Pancreas (tissue), 10 donors: Measurements from ENCODE around the gene TDRKH. TPM values are rescaled to one million over a fixed set of nuclear protein-coding genes. Genes with fewer than 3 reads are reported as not detected.

Source experiments
- ATAC-seq, 4 donors: fragments of 200-7000 bp; cut with Tn5 transposase; one replicate each; pipeline versions ENCODE4 v1.8.0 to v1.9.1; 2020; ENCODE audit warnings: mild to moderate bottlenecking in 4 of 4, moderate library complexity in 4 of 4
- DNase-seq, 6 donors: peaks; one replicate each; pipeline ENCODE4 v3.0.0-alpha.2; 2020
- FAIRE-seq: peaks from 2 replicates; lab custom pipeline; 2012; peaks lifted over from hg19 to GRCh38; lab: Jason Lieb, UNC
- H3K27ac ChIP-seq, 4 donors: fragments of 200-600 bp; sonication (generic); 1 replicate in 3 of 4; 2 replicates in 1 of 4; pipeline versions ENCODE4 v1.5.0 to v1.8.0; 2020
- H3K27me3 ChIP-seq, 4 donors: fragments of 200-600 bp; one replicate each; pipeline ENCODE4 v1.8.0; 2021
- H3K36me3 ChIP-seq, 3 donors: fragments of 200-600 bp; sonication (generic) in 1 of 3; one replicate each; pipeline versions ENCODE4 v1.5.0 to v1.8.0; 2020 to 2021
- H3K4me1 ChIP-seq, 3 donors: fragments of 200-600 bp; one replicate each; pipeline ENCODE4 v1.8.0; 2021
- H3K4me3 ChIP-seq, 4 donors: fragments of 200-600 bp; sonication (generic) in 2 of 4; one replicate each; pipeline versions ENCODE4 v1.5.0 to v1.8.0; 2020 to 2021
- H3K9me3 ChIP-seq, 4 donors: fragments of 200-600 bp; one replicate each; pipeline ENCODE4 v1.8.0; 2021
- CTCF ChIP-seq, 4 donors: fragments of 200-600 bp; sonication (generic) in 3 of 4; IDR thresholded peaks; one replicate each; pipeline versions ENCODE4 v1.5.0 to v1.8.0; 2021; ENCODE audit warnings: antibody characterized with exemption in 4 of 4
- WGBS, 2 donors: extraction: QIAGEN DNeasy Blood & Tissue Kit; methylation state at CpG; one replicate each; pipeline ENCODE4 v1.1.7; 2013; 5-methylcytosine and 5-hydroxymethylcytosine counted together
- intact Hi-C, 3 donors: fragments of 100-400 bp; cut with DNase I; formaldehyde crosslinking; loops; one replicate each; pipeline versions ENCODE4 v1.11.1 to v1.14.2; 2022
- polyA plus RNA-seq, 2 donors: library from polyadenylated mRNA; stranded (reverse); fragments of 200-250 nt; gene quantifications; one replicate each; pipeline ENCODE4 v1.2.3, GENCODE V29; 2013
- total RNA-seq, 6 donors: library from RNA; stranded (reverse); fragmentation: NEBNext Ultra II Directional in 4 of 6; extraction: Animal tissue kit (Norgen Biotek cat#: 25700) in 4 of 6; gene quantifications; one replicate each; pipeline versions ENCODE4 v1.2.1 to v1.2.4, GENCODE V29; 2021 to 2023
- donor health status: healthy with polysubstance abuse.
- donor health status: DM: no; HTN: no; CAD: no; lungs with moderate emphysema.
- donor health status: DM: no; HTN: no; CAD: no.
- donor health status: control.
- donor health status: control.
- donor health status: Bipolar disorder and iron deficiency.
- donor health status: DM: yes; HTN: yes; CAD: no.
- donor health status: DM: no; HTN: no; CAD: no.
- donor health status: DM: no; HTN: no; CAD: no.
- donor health status: DM: yes; HTN: yes; CAD: no.

The TDRKH gene
- total and polyA plus RNA-seq, 8 donors, result 2.6 to 7.5 (median 3.7) TPM

GRCh38 chr1:151799179-151800022 is 9.1 kb upstream of the TDRKH start:
- H3K9me3 ChIP-seq, result no peaks in the 10 kb centered on the region
- 63 to 64% methylated on average over 9 of the region's 9 CpGs for WGBS, 2 donors
- no peak for TF ChIP-seq CTCF (IDR thresholded peaks at IDR 0.05)
- H3K27ac ChIP-seq, result no peak overlapping the region
- H3K36me3 ChIP-seq, result no peaks in the 10 kb centered on the region
- no peak for DNase-seq
- intact Hi-C loops, result no loop called here
- no peak for FAIRE-seq
- H3K4me1 ChIP-seq, result no peaks in the 10 kb centered on the region
- no peak overlapping the region for H3K4me3 ChIP-seq
- no peak for ATAC-seq
- no peaks in the 10 kb centered on the region for H3K27me3 ChIP-seq

- Histone ChIP-seq H3K4me3 (no peak overlapping the region), H3K4me1 (no peaks in the 10 kb centered on the region), H3K36me3 (no peaks in the 10 kb centered on the region), H3K27me3 (no peaks in the 10 kb centered on the region), H3K27ac (no peak overlapping the region), H3K9me3 (no peaks in the 10 kb centered on the region)
- no peak for DNase-seq
- no peak for ATAC-seq
- 88% methylated on average over 5 of the region's 5 CpGs for WGBS, 2 donors
- no peak for FAIRE-seq
- intact Hi-C loops, result no loop called here
- TF ChIP-seq CTCF (IDR thresholded peaks at IDR 0.05), result no peak
These were observed 8.3 kb upstream of the TDRKH start for GRCh38 chr1:151798571-151798970.

GRCh38 chr1:151790940-151791651 is 796 bp upstream of the TDRKH start:
- Histone ChIP-seq H3K27me3 (no peaks in the 10 kb centered on the region), H3K36me3 (no peaks in the 10 kb centered on the region), H3K9me3 (no peaks in the 10 kb centered on the region), H3K27ac (peak overlapping the region; percentile 30 to 62 (median 50)), H3K4me1 (peaks cover 0 to 11% (median 0%) of the 10 kb centered on the region in 3 donors), H3K4me3 (peak overlapping the region; percentile 47 to 69 (median 55))
- WGBS, 2 donors, result 1% methylated on average over 52 of the region's 52 CpGs
- ATAC-seq, result peak; percentile 11 to 48 (median 28)
- intact Hi-C loops, result no loop called here
- DNase-seq, result peak in 1 of 6 donors; percentile 64
- no peak for TF ChIP-seq CTCF (IDR thresholded peaks at IDR 0.05)
- FAIRE-seq, result no peak

GRCh38 chr1:151787689-151788088 is 2.6 kb downstream of the TDRKH start:
- Histone ChIP-seq H3K4me3 (no peak overlapping the region), H3K27ac (no peak overlapping the region), H3K9me3 (no peaks in the 10 kb centered on the region), H3K27me3 (no peaks in the 10 kb centered on the region), H3K4me1 (peaks cover 0 to 11% (median 0%) of the 10 kb centered on the region in 3 donors), H3K36me3 (no peaks in the 10 kb centered on the region)
- WGBS, 2 donors, result 84 to 97% methylated on average over 3 of the region's 3 CpGs
- ATAC-seq (no peak), FAIRE-seq (no peak), DNase-seq (no peak)
- intact Hi-C loops, result no loop called here
- TF ChIP-seq CTCF (IDR thresholded peaks at IDR 0.05), result no peak
